SIG-M5 (cell line): ENCODE measurements around the gene IGSF3.

ENCODE experiments used
- DNase-seq: peaks from one replicate; lab custom pipeline; 2025; lab: John Stamatoyannopoulos, UW

The IGSF3 gene

GRCh38 chr1:116556289-116557006 is 111.1 kb downstream of the IGSF3 start:
- DNase-seq: no peak

DNA sequence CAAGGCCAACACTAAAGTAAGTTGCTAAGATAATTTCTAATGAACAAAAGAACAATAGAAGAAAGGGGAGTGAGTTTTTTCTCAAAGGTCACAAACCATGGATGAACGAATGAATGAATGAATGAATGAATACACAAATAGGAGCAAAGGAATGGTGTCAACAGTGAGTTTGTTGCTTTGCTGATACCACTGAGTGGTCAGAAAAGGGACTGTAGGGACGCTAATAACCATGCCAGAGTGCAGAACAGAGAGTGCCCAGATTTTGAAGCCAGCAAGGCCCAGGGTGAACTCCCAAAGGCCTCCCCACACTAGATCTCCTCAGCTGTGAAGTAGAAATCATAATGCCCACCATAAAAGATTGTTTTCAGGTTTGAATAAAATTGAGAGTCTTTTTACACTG is 112.6 kb downstream of the IGSF3 start:
- DNase-seq: no peak

- DNase-seq: no peak
These were observed 114.0 kb downstream of the IGSF3 start for GRCh38 chr1:116553386-116554115.

- DNase-seq: no peak
These were observed 121.1 kb downstream of the IGSF3 start for GRCh38 chr1:116546354-116546977.

DNA sequence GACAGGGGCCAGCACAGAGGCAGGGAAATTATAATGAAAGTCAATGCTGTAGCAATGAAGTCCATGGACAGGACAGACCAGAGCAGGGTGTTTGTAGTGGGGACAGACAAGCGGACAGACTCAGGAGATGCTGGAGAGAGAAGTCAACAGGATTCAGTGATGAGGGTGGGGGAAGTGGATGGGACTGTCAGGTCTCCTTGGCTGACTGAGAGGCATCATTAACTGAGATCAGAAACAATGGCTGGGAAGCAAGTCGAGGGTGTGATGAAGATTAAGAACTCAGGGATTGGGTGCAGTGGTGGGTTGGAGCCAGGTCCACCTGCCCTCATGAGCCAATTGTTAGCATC is 122.2 kb downstream of the IGSF3 start:
- DNase-seq: no peak

DNA sequence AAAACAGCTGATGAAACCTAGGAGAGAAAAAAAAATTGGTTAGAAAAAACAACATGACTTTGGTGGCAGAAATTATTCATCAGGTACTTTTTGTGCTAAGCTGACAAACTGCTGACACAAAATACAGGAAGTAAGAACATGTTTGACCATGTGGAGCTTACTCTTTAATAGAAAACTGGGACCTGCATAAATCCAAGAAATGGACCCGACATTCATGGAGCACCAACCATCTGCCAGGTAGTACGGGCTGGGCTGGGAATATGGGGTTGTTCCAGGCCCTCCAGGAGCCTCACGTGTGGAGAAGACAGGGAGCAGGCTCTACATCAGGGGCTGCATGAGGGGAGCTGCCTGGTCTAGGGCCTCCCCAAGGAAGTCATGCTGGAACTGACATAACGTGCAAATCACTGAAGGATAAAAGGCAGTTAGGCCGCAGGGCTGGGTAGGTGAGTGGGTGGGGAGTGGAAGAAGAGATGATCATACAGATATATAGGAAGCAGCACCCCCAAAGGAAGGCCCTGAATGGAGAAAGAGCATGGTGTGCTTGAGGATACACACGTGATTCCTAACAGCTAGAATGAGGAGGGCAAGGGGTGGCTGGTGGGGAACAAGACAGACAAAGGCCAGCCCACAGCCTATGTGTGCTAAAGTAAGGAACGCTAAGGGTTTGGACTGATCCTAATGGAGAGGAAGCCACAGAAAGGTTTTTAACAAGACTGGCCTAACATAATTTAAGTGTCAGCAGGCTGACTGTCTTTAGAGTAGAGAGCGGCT is 122.8 kb downstream of the IGSF3 start:
- DNase-seq: no peak

DNA sequence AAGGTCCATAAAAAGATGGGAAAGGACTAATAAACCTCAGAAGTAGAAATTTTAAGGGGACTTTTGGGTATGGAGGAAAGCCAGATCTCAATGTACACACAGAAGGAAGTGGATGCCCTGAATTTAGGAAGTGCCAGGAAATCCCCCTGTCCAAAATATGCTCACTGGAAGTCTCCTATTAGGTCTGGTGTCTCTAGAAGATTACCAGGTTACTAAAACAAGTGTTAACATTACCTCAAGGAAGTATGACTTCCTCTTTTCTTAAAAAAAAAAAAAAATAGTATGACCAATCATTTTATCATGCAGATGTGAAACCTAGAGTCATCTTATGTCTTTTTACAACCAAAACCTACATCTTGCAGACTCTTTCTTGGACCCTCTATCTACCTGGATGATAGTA is 127.4 kb downstream of the IGSF3 start:
- no peak for DNase-seq

DNA sequence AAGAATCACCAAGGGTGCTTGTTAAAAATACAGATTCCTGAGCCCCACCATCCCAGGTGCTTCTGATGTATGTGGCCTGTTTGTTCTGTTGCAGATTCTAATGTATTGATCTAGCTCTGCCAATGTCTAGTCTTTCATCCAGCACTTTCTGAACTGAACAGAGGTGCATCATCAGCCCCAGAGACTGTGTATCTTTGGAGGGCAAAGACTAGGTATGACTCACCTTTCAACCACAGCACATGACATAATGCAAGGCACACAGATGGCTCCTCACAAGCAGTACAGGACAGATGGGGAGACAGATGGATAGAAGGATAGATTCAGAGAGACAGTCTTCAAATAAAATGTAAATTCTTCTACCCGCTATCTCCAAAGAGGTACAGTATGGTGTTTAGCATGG is 129.0 kb downstream of the IGSF3 start:
- DNase-seq: no peak

DNA sequence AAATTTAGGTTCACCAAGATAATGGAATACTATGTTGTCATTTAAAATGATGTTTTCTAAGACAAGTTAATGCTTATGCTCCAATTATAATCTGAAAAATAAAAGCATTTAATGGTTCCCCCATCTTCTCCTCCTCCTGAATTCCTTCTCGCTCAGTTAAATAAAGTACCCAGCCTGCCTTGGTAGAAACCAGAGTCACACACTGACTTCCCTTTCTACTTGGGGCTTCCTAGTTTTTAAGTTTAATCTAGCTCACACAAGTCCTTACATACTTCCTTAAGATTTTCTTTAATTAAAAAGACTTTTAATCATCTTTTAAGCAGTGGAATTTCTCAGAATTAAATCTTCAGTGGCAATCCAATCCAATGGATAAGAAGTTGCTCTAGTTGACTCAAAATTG is 129.6 kb downstream of the IGSF3 start:
- no peak for DNase-seq

DNA sequence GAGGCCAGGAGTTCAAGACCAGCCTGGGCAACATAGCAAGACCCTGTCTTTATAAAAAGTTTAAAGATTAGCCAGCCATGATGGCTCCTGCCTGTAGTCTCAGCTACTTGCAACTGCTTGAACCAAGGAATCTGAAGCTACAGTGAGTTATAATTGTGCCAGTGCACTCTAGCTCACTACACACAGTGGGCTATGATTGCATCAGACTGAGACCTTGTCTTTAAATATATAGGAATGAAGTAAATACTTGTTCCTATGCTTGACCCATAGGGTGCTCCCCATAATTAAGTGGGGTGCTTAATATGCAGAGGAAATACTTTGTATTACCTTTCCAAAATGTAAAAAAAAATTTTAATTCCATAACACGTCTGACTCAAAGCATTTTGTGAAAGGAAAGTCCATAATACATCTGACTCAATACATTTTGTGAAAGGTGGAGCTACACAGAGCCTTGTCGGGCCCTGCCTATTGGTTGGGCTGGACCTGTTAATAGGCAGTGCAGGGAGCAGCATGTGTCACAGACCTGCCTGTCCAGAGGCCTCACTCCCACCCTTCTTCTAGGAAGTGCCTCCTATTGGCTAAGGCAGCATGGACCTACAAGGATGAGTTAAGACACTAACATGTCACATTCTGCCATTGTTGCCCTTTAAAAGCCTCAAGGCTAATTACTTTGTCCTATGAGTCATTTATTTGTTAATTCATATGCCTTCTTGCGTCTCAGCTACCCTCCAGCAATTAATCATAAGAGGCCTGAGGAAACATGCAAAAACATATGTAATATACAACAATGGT is 130.3 kb downstream of the IGSF3 start:
- no peak for DNase-seq

DNA sequence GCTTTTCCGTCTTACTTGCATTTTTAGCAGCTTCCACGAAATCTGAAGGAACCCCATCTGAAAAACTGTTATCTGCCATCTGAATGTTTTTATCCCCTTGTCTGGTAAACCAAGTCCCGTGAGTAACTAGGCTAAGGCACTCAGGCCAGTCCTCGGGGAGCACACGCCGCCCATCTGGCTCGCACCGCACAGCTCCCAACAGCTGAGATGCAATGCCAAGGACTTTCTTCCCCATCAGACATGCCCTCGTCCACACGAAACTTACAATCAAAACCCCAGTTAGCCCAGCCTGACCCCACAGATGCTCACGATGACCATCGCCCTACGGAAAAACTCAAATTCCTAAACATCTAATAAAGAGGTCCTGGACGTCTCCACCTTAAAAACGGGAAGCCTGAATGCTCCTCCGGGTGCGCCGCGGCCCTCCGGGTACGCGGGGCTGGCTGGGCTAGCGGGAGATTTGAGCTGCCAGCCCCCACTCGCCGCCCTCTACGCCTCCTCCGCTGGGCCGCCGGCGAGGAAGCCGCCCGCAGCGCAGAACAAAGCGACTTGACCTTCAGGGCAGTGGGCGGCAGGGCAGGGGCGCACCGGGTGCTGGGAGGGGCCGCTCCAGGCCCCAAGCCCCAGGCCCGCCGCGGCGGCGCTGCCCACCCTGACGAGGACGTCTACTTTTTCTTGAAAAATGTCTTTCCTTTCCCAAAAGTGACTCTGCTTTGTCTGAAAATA is 133.4 kb downstream of the IGSF3 start:
- no peak for DNase-seq

- DNase-seq: no peak
These were observed 134.1 kb downstream of the IGSF3 start for GRCh38 chr1:116533429-116533820.

DNA sequence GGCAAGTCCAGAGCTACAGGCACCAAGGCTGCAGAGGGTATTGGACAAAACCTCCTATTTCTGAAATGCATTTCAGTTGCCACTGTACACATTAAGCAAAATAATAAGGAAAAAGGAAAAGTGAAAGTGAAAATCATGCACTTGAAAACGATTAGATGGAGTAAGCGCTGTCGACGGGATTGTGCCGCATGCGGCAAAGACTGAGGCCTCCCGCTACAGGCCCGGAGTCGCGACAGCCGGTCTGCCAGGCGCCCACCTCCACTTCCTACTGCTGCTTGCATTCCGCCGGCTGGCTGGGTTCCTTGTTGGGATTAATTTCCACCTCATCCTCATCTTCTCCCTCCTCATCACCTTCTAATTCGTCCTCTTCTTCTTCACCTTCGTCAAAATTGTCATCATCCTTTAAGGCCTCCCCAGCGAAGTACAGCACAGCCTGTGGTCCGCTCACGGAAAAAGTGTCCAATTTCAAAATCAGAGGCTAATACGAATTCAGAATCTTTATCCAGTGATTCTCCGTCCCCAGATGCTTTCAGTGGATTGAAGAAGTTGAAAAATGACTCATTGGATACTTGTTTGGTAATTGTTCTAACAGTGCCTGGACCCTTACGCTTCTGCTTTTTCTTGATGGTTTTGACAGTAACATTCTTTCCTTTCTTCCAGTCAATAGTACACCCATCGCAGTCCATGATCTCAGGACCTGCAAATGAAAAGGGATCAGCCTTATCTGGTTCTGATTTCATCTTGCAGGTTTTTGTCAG is 134.7 kb downstream of the IGSF3 start:
- no peak for DNase-seq

DNA sequence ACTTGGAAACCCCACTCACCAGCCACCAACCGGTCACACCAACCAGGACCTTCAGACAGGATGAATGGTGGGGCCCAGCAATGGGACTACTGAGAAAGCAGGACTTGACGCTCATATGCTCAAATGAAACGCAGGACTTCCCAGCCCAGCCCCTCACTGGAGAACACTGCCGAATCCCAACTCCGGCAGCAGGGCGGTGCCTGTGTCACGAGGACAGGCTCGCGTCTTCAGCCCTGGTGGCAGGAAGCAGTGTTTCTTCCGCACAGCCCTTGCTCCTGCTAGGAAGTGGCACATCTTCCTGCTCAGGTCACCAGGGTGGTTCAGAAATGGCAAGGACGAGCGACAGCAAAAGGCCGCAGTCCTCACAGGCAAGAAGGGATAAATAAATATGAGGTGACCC is 135.6 kb downstream of the IGSF3 start:
- no peak for DNase-seq

GRCh38 chr1:116529681-116530080 is 137.9 kb downstream of the IGSF3 start:
- no peak for DNase-seq

GRCh38 chr1:116529199-116529631 is 138.3 kb downstream of the IGSF3 start:
- DNase-seq: no peak

DNA sequence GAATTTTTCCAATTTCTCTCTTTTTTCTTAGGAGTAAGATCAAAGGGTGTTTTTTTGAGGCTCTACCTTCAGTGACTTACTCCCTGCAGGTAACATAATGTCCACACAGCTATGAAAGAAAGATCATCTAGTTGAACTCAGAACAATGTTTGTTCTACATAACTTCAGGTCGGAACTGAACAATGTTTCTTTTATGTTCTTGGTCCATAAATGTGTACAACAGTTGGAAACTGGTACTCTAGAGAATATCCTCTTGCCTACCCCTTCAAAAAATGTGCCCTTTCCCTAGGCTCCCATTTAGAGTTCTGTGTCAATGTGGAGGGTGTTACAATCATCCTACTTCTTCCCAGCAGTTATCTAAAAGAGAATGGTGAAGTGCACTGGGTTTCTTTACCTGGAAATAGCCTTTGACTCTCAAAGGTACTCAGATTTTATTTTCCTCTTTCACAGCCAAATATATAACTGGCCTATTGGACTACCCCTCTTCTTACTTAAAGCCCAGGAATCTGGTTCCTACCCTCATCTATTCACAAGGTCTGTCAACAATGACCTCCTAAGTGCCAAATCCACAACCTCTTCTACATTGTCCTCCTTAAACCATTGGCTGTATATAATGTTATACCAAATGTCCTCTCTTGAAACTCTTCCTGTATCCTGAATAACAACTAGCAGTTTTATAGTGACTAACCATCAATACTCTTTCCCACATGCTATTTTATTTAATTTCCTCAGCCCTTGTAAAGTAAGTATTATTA is 139.0 kb downstream of the IGSF3 start:
- DNase-seq: no peak

DNA sequence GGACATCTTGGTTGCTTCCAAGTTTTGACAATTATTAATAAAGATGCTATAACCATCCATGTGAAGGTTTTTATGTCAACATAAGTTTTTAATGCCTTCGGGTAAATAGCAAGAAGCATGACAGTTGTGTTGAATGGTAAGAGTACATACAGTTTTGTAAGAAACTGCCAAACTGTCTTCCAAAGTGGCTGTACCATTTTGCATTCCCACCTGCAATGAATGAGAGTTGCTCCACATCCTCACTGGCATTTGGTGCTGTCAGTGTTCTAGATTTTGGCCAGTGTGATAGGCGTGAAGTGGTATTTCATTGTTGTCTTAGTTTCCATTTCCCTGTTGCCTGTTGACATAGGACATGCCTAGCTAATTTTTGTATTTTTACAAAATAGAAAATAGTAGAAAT is 142.1 kb downstream of the IGSF3 start:
- DNase-seq: no peak
